AG04450 (cell line): ENCODE data around the gene SNCA. TPM values are rescaled to one million over a fixed set of nuclear protein-coding genes. Genes with fewer than 3 reads are reported as not detected.

Experiments used
- CTCF ChIA-PET: fragments of 300-600, 350-600 bp; formaldehyde crosslinking; extraction: SDS; loops from one replicate; lab custom pipeline; 2022; ENCODE audit warnings: antibody characterized with exemption, inconsistent platforms; lab: Charles Lee
- POLR2A ChIA-PET: fragments of 350-600 bp; formaldehyde crosslinking; extraction: SDS; loops from one replicate; lab custom pipeline; 2021; ENCODE audit warnings: antibody characterized with exemption, inconsistent platforms; lab: Yijun Ruan, JAX
- DNase-seq: peaks from one replicate; pipeline ENCODE4 v3.0.0-alpha.2; 2011; ENCODE audit warnings: low read depth, low spot score
- H3K27ac ChIP-seq: one replicate; pipeline ENCODE4 v1.5.1; 2012; ENCODE audit warnings: low read depth, low read length, control low read depth
- H3K27me3 ChIP-seq: one replicate; pipeline ENCODE4 v1.6.0; 2012; ENCODE audit warnings: low read length; ENCODE audit not compliant: control insufficient read depth, insufficient read depth
- H3K4me3 ChIP-seq: 2 replicates; pipeline ENCODE4 v1.5.1; 2011; ENCODE audit warnings: mild to moderate bottlenecking, low read depth, low read length, control low read depth
- H3K9me3 ChIP-seq: 2 replicates; pipeline ENCODE4 v1.5.1; 2012; ENCODE audit warnings: low read length; ENCODE audit not compliant: control insufficient read depth, insufficient read depth
- polyA plus RNA-seq: library from polyadenylated mRNA; depleted of rRNA; stranded (reverse); fragments of >200 nt; gene quantifications from 2 replicates; pipeline ENCODE4 v1.2.3, GENCODE V29; 2011
- TF ChIP-seq, protein P1 (sequence below): IDR thresholded peaks from 2 replicates; pipeline ENCODE4 v1.5.1; 2011; ENCODE audit warnings: low read depth, low read length, control low read depth, inconsistent platforms

The SNCA gene
- polyA plus RNA-seq, 1 experiment, result 2.9 TPM

- no peak for DNase-seq
- TF ChIP-seq, protein P1, sequence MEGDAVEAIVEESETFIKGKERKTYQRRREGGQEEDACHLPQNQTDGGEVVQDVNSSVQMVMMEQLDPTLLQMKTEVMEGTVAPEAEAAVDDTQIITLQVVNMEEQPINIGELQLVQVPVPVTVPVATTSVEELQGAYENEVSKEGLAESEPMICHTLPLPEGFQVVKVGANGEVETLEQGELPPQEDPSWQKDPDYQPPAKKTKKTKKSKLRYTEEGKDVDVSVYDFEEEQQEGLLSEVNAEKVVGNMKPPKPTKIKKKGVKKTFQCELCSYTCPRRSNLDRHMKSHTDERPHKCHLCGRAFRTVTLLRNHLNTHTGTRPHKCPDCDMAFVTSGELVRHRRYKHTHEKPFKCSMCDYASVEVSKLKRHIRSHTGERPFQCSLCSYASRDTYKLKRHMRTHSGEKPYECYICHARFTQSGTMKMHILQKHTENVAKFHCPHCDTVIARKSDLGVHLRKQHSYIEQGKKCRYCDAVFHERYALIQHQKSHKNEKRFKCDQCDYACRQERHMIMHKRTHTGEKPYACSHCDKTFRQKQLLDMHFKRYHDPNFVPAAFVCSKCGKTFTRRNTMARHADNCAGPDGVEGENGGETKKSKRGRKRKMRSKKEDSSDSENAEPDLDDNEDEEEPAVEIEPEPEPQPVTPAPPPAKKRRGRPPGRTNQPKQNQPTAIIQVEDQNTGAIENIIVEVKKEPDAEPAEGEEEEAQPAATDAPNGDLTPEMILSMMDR, result no peak
- Histone ChIP-seq H3K27me3 (no peaks in the 10 kb centered on the region), H3K9me3 (no peaks in the 10 kb centered on the region), H3K4me3 (no peak overlapping the region), H3K27ac (no peak overlapping the region)
- ChIA-PET CTCF (interaction anchor here (1.4 kb wide), 1 partner anchor 61 kb away, joined by 3 read pairs; no protein-coding TSS in a partner anchor), POLR2A (interaction anchor here (0.6 kb wide), 1 partner anchor 95 kb away, joined by 3 read pairs; no protein-coding TSS in a partner anchor)
These were observed 29.4 kb downstream of the SNCA start for GRCh38 chr4:89807441-89808140.

DNA sequence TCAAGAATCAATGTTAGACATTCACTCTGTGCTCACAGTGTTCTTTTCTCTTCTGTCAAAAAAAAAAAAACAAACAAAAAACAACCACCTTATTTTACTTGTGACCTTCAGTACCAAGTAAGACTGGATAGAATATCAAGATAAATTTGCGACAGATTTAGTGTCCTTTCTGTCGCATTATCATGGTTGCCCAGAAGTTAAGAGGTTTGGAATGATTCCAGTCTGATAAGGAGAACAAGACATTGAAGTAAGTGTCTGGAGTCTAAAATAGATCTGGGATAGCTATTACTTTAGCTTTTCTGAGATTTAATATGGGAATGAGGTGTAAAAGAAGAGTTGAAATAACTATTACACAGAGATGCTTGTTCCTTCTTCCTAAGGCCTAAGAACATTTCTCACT lies 31.7 kb downstream of the SNCA start:
- H3K4me3 ChIP-seq, result no peak overlapping the region
- POLR2A ChIA-PET, result no interaction called here
- TF ChIP-seq, protein P1, result no peak
- no peaks in the 10 kb centered on the region for H3K27me3 ChIP-seq
- DNase-seq, result no peak
- H3K27ac ChIP-seq, result no peak overlapping the region
- CTCF ChIA-PET, result no interaction called here
- no peaks in the 10 kb centered on the region for H3K9me3 ChIP-seq

- POLR2A ChIA-PET, result no interaction called here
- no peak overlapping the region for H3K27ac ChIP-seq
- TF ChIP-seq, protein P1, result no peak
- no peak overlapping the region for H3K4me3 ChIP-seq
- CTCF ChIA-PET, result no interaction called here
- no peaks in the 10 kb centered on the region for H3K9me3 ChIP-seq
- H3K27me3 ChIP-seq, result no peaks in the 10 kb centered on the region
- DNase-seq, result no peak
These were observed 33.0 kb downstream of the SNCA start for GRCh38 chr4:89803915-89804314.

- H3K27me3 ChIP-seq, result no peaks in the 10 kb centered on the region
- TF ChIP-seq, protein P1, result no peak
- POLR2A ChIA-PET, result no interaction called here
- CTCF ChIA-PET, result interaction anchor here (0.6 kb wide), 1 partner anchor 16 kb away, joined by 6 read pairs; no protein-coding TSS in a partner anchor
- no peaks in the 10 kb centered on the region for H3K9me3 ChIP-seq
- no peak overlapping the region for H3K27ac ChIP-seq
- DNase-seq, result no peak
- no peak overlapping the region for H3K4me3 ChIP-seq
These were observed 33.9 kb downstream of the SNCA start for GRCh38 chr4:89803036-89803435.

DNA sequence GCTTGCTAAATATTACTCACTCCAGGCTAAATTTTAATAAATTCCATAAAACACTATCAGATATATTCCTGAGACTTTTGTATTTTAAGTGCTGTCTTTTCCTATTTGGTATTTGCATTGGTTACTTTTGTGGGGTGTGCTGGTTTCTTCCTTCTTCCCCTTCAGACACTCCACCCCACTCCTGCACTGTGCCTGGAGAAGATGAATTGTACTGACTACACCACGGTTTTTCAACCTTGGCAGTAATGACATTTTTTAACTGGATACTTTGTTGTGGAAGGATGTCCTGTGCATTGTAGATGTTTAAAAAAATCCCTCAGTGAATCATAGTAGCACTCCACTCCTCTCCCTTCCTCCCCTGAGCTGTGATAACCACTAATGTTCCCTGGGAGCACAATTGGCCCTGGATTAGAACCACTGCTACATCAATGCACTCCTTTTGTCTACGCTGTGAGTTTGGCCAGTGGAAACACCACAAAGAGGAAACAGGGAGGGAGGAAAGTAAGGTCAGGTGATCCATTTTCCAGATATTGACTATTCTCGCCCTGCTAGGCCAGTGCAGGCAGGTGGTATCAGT lies 36.3 kb downstream of the SNCA start:
- CTCF ChIA-PET, result no interaction called here
- POLR2A ChIA-PET, result no interaction called here
- DNase-seq, result no peak

More for the DNA sequence above, 36.3 kb downstream of the SNCA start:
- no peaks in the 10 kb centered on the region for H3K9me3 ChIP-seq
- no peak overlapping the region for H3K27ac ChIP-seq
- H3K27me3 ChIP-seq, result no peaks in the 10 kb centered on the region
- TF ChIP-seq, protein P1, result no peak
- no peak overlapping the region for H3K4me3 ChIP-seq
